HCT116 (cell line): ENCODE data around the gene SIDT1. TPM values are rescaled to one million over a fixed set of nuclear protein-coding genes. Genes with fewer than 3 reads are reported as not detected.

Experiments
- ATAC-seq: fragments of 200-7000 bp; cut with Tn5 transposase; 2 replicates; pipeline ENCODE4 v1.9.1; 2020; ENCODE audit warnings: mild to moderate bottlenecking, moderate library complexity
- BruUV-seq: library from RNA; stranded (reverse); fragments of 400-500 nt; replicated peaks from 2 replicates; lab custom pipeline; 2021; lab: Mats Ljungman, UMichigan
- CTCF ChIA-PET: fragments of 300-600 bp; sonication (Branson Sonifier 250); formaldehyde crosslinking; loops from one replicate; lab custom pipeline; 2021; ENCODE audit warnings: antibody characterized with exemption; lab: Charles Lee
- POLR2A ChIA-PET: fragments of 300-600, 350-600 bp; sonication (Branson Sonifier 250); formaldehyde crosslinking; loops from one replicate; lab custom pipeline; 2021; ENCODE audit warnings: antibody characterized with exemption; lab: Charles Lee
- RAD21 ChIA-PET, 2 experiments: fragments of 300-600 bp; sonication (Branson Sonifier 250); formaldehyde crosslinking; loops; one replicate each; lab custom pipeline; 2023; ENCODE audit warnings: low total read pairs in 2 of 2; ENCODE audit not compliant: uncharacterized antibody in 2 of 2, unreplicated experiment in 2 of 2, low non-redundant PET in 1 of 2; lab: Charles Lee
- DNase-seq: peaks from one replicate; pipeline ENCODE4 v3.0.0-alpha.2; 2010; ENCODE audit warnings: low read depth, low spot score
- H2AFZ ChIP-seq: fragments of 200-600 bp; shearing (Covaris generic), sonication (generic); 2 replicates; pipeline ENCODE4 v1.6.1; 2017; ENCODE audit warnings: low read depth, mixed run types, mixed read lengths, antibody characterized with exemption, low read length; ENCODE audit not compliant: poor library complexity, severe bottlenecking
- H3K27ac ChIP-seq: 2 replicates; pipeline ENCODE4 v1.5.1; 2012; ENCODE audit warnings: low read depth, low read length
- H3K27me3 ChIP-seq: fragments of 200-600 bp; sonication (generic); 2 replicates; pipeline ENCODE4 v1.6.1; 2016; ENCODE audit warnings: mixed run types, low read length, mixed read lengths; ENCODE audit not compliant: insufficient read depth
- H3K36me3 ChIP-seq, 2 experiments: fragments of 200-500 bp in 1 of 2; fragments of 200-600 bp in 1 of 2; sonication (Bioruptor generic) in 1 of 2; sonication (generic) in 1 of 2; 2 replicates each; pipeline versions ENCODE4 v1.5.1 to v1.6.1; 2014 to 2016; ENCODE audit warnings: low read length in 2 of 2, inconsistent platforms in 1 of 2, mixed read lengths in 1 of 2, mixed run types in 1 of 2; ENCODE audit not compliant: insufficient read depth in 2 of 2, control insufficient read depth in 1 of 2
- H3K4me1 ChIP-seq, 2 experiments: fragments of 200-600 bp in 1 of 2; sonication (generic) in 1 of 2; 2 replicates each; pipeline versions ENCODE4 v1.5.1 to v1.6.1; 2012 to 2017; ENCODE audit warnings: low read length in 2 of 2, inconsistent platforms in 1 of 2, mild to moderate bottlenecking in 1 of 2, mixed read lengths in 1 of 2, mixed run types in 1 of 2, moderate library complexity in 1 of 2; ENCODE audit not compliant: insufficient read depth in 2 of 2, control insufficient read depth in 1 of 2
- H3K4me2 ChIP-seq: fragments of 200-600 bp; sonication (generic); 2 replicates; pipeline ENCODE4 v1.6.1; 2017; ENCODE audit warnings: mixed run types, low read length, mixed read lengths
- H3K4me3 ChIP-seq, 2 experiments: fragments of 200-600 bp in 1 of 2; sonication (generic) in 1 of 2; replicated peaks in 1 of 2; 2 replicates each; pipeline ENCODE4 v1.5.1; 2011 to 2016; ENCODE audit warnings: low read length in 2 of 2, control low read depth in 1 of 2, low read depth in 1 of 2, mild to moderate bottlenecking in 1 of 2, mixed read lengths in 1 of 2, mixed run types in 1 of 2
- H3K79me2 ChIP-seq: fragments of 200-600 bp; sonication (generic); 2 replicates; pipeline ENCODE4 v1.6.1; 2017; ENCODE audit warnings: mild to moderate bottlenecking, mixed run types, low read length, moderate library complexity, mixed read lengths; ENCODE audit not compliant: insufficient read depth
- H3K9ac ChIP-seq: fragments of 200-600 bp; sonication (generic); 2 replicates; pipeline ENCODE4 v1.6.1; 2016; ENCODE audit warnings: low read length, mixed read lengths
- H3K9me2 ChIP-seq: fragments of 200-600 bp; sonication (generic), shearing (Covaris generic); 2 replicates; pipeline ENCODE4 v1.6.1; 2017; ENCODE audit warnings: mixed run types, mild to moderate bottlenecking, moderate library complexity; ENCODE audit not compliant: insufficient read depth
- H3K9me3 ChIP-seq, 2 experiments: fragments of 200-500 bp in 1 of 2; fragments of 200-600 bp in 1 of 2; sonication (Bioruptor generic) in 1 of 2; sonication (generic) in 1 of 2; 2 replicates each; pipeline ENCODE4 v1.6.1; 2014 to 2017; ENCODE audit warnings: low read length in 2 of 2, mixed read lengths in 2 of 2, inconsistent platforms in 1 of 2, low read depth in 1 of 2, mild to moderate bottlenecking in 1 of 2, mixed run types in 1 of 2, moderate library complexity in 1 of 2; ENCODE audit not compliant: control insufficient read depth in 1 of 2, insufficient read depth in 1 of 2
- H4K20me1 ChIP-seq: fragments of 200-600 bp; sonication (generic), shearing (Covaris generic); 2 replicates; pipeline ENCODE4 v1.6.1; 2017; ENCODE audit warnings: mixed run types, mild to moderate bottlenecking, moderate library complexity; ENCODE audit not compliant: insufficient read depth
- CBX3 ChIP-seq: IDR thresholded peaks from 2 replicates; pipeline ENCODE4 v1.6.1; 2012; ENCODE audit warnings: low read depth
- EGR1 ChIP-seq: IDR thresholded peaks from 2 replicates; pipeline ENCODE4 v1.6.1; 2012; ENCODE audit warnings: low read depth
- ELF1 ChIP-seq: IDR thresholded peaks from 2 replicates; pipeline ENCODE4 v1.6.1; 2012; ENCODE audit warnings: low read depth, borderline replicate concordance
- EZH2 ChIP-seq: fragments of 200-600 bp; sonication (generic); IDR thresholded peaks from 2 replicates; pipeline ENCODE4 v1.6.1; 2017; ENCODE audit warnings: antibody characterized with exemption, mixed run types
- EZH2phosphoT487 ChIP-seq: fragments of 200-600 bp; IDR thresholded peaks from 2 replicates; pipeline ENCODE4 v1.6.1; 2018; ENCODE audit warnings: antibody characterized with exemption, borderline replicate concordance
- POLR2A ChIP-seq: IDR thresholded peaks from 2 replicates; pipeline ENCODE4 v1.7.0; 2011; ENCODE audit warnings: borderline replicate concordance; ENCODE audit not compliant: insufficient read depth, insufficient read length; ENCODE audit errors: extremely low read depth
- POLR2AphosphoS5 ChIP-seq: IDR thresholded peaks from 2 replicates; pipeline ENCODE4 v1.6.1; 2011; ENCODE audit warnings: mild to moderate bottlenecking, low read depth, low read length, moderate library complexity
- SP1 ChIP-seq: IDR thresholded peaks from 2 replicates; pipeline ENCODE4 v1.6.1; 2012; ENCODE audit warnings: low read depth
- TCF7L2 ChIP-seq: IDR thresholded peaks from 2 replicates; pipeline ENCODE4 v1.7.0; 2011; ENCODE audit warnings: borderline replicate concordance, inconsistent platforms; ENCODE audit not compliant: insufficient read depth, insufficient read length; ENCODE audit errors: extremely low read depth
- ZFX ChIP-seq: fragments of 450-650 bp; IDR thresholded peaks from 2 replicates; pipeline ENCODE4 v1.6.1; 2017
- ZNF274 ChIP-seq: fragments of 200-500 bp; sonication (Bioruptor generic); IDR thresholded peaks from 2 replicates; pipeline ENCODE4 v1.6.1; 2014; ENCODE audit warnings: mild to moderate bottlenecking, low read depth, low read length, inconsistent platforms
- intact Hi-C: fragments of 100-400 bp; cut with micrococcal nuclease; formaldehyde crosslinking; loops from 2 replicates; pipeline ENCODE4 v1.10.0; 2022
- total RNA-seq: library from RNA; stranded (reverse); gene quantifications from one replicate; pipeline ENCODE4 v1.2.1, GENCODE V29; 2021; ENCODE audit not compliant: unreplicated experiment
- TF ChIP-seq, protein P1 (sequence below): IDR thresholded peaks from 2 replicates; pipeline ENCODE4 v1.6.1; 2011; ENCODE audit warnings: mild to moderate bottlenecking, low read length, moderate library complexity; ENCODE audit not compliant: insufficient replicate concordance; ENCODE audit errors: extremely low read depth
- TF ChIP-seq, protein P2 (sequence below): IDR thresholded peaks from 2 replicates; pipeline ENCODE4 v1.6.1; 2012
- TF ChIP-seq, protein P3 (sequence below): IDR thresholded peaks from 2 replicates; pipeline ENCODE4 v1.6.1; 2012; ENCODE audit warnings: low read depth
- TF ChIP-seq, protein P4 (sequence below): IDR thresholded peaks from 2 replicates; pipeline ENCODE4 v1.6.1; 2012

SIDT1 gene
- total RNA-seq, 1 experiment from 2014 or later: not detected

DNA sequence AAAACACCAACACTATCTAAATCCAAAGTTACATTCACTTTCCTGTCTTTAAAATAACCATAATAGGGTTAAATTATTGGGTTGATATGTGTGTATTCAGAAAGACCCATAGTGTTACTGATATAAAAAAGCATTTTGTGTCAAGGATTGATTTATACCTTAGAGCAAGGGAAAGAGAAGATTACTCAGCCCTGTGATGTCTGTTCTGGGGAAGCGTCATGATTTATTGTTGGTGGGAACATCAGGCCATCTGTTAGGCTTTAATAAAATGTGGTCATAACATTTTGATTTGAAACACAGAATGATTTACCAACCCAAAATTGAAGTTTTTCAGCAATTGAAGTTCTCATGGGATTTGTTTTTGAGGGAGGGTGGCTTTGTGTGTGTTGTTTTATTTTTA lies 33.2 kb downstream of the SIDT1 start:
- H3K9ac ChIP-seq: no peak overlapping the region
- H3K9me2 ChIP-seq: no peaks in the 10 kb centered on the region
- no peaks in the 10 kb centered on the region for H4K20me1 ChIP-seq
- no peaks in the 10 kb centered on the region for H3K27me3 ChIP-seq
- intact Hi-C loops: no loop called here
- RAD21 ChIA-PET: no interaction called here
- TF ChIP-seq EZH2phosphoT487: no peak
- TF ChIP-seq, protein P1, sequence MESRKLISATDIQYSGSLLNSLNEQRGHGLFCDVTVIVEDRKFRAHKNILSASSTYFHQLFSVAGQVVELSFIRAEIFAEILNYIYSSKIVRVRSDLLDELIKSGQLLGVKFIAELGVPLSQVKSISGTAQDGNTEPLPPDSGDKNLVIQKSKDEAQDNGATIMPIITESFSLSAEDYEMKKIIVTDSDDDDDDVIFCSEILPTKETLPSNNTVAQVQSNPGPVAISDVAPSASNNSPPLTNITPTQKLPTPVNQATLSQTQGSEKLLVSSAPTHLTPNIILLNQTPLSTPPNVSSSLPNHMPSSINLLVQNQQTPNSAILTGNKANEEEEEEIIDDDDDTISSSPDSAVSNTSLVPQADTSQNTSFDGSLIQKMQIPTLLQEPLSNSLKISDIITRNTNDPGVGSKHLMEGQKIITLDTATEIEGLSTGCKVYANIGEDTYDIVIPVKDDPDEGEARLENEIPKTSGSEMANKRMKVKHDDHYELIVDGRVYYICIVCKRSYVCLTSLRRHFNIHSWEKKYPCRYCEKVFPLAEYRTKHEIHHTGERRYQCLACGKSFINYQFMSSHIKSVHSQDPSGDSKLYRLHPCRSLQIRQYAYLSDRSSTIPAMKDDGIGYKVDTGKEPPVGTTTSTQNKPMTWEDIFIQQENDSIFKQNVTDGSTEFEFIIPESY: no peak
- TF ChIP-seq, all 23 proteins: peak for 0
- Histone ChIP-seq H3K79me2 (no peaks in the 10 kb centered on the region), H2AFZ (no peak overlapping the region), H3K4me3 (no peak overlapping the region), H3K4me1 (no peaks in the 10 kb centered on the region), H3K9me3 (no peaks in the 10 kb centered on the region), H3K4me2 (no peak overlapping the region), H3K27ac (no peak overlapping the region), H3K36me3 (no peaks in the 10 kb centered on the region)
- POLR2A ChIA-PET: no interaction called here
- CTCF ChIA-PET: no interaction called here
- BruUV-seq: no TSS peak
- DNase-seq (no peak), ATAC-seq (no peak)

DNA sequence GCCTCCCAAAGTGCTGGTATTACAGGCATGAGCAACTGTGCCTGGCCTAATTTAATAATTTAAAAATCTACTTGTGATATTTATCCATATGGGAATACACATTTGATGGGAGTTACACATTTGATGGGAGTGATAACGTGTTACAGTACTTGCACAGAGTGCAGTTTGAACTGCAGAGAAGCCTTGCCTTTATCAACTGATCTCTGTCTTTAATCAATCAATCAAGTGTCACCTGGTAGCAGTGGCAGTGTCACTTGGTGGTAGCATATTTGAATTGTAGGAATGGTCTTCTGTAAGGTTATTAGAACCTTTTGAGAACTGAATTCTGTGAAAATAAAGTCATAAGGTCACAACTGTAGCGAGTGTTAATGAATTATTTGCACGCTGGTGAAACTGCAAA lies 37.8 kb downstream of the SIDT1 start:
- H3K36me3 ChIP-seq: no peaks in the 10 kb centered on the region
- no peak overlapping the region for H3K4me2 ChIP-seq
- H3K27me3 ChIP-seq: no peaks in the 10 kb centered on the region
- no peak overlapping the region for H3K4me3 ChIP-seq
- no peak overlapping the region for H3K9ac ChIP-seq
- BruUV-seq: no TSS peak
- H3K9me3 ChIP-seq: no peaks in the 10 kb centered on the region
- H3K27ac ChIP-seq: no peak overlapping the region
- ATAC-seq (no peak), DNase-seq (no peak)
- H2AFZ ChIP-seq: no peak overlapping the region
- H4K20me1 ChIP-seq: no peaks in the 10 kb centered on the region
- H3K79me2 ChIP-seq: no peaks in the 10 kb centered on the region
- POLR2A ChIA-PET: no interaction called here
- RAD21 ChIA-PET: no interaction called here
- H3K4me1 ChIP-seq: no peaks in the 10 kb centered on the region
- intact Hi-C loops: no loop called here
- CTCF ChIA-PET: no interaction called here
- H3K9me2 ChIP-seq: no peaks in the 10 kb centered on the region
- TF ChIP-seq ELF1 (no peak), ZFX (no peak), ZNF274 (no peak), EGR1 (no peak), EZH2 (no peak), POLR2AphosphoS5 (no peak), TCF7L2 (no peak), CBX3 (no peak), SP1 (no peak), POLR2A (no peak), EZH2phosphoT487 (no peak)
- TF ChIP-seq, protein P2, sequence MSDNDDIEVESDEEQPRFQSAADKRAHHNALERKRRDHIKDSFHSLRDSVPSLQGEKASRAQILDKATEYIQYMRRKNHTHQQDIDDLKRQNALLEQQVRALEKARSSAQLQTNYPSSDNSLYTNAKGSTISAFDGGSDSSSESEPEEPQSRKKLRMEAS: no peak
- TF ChIP-seq, protein P3, sequence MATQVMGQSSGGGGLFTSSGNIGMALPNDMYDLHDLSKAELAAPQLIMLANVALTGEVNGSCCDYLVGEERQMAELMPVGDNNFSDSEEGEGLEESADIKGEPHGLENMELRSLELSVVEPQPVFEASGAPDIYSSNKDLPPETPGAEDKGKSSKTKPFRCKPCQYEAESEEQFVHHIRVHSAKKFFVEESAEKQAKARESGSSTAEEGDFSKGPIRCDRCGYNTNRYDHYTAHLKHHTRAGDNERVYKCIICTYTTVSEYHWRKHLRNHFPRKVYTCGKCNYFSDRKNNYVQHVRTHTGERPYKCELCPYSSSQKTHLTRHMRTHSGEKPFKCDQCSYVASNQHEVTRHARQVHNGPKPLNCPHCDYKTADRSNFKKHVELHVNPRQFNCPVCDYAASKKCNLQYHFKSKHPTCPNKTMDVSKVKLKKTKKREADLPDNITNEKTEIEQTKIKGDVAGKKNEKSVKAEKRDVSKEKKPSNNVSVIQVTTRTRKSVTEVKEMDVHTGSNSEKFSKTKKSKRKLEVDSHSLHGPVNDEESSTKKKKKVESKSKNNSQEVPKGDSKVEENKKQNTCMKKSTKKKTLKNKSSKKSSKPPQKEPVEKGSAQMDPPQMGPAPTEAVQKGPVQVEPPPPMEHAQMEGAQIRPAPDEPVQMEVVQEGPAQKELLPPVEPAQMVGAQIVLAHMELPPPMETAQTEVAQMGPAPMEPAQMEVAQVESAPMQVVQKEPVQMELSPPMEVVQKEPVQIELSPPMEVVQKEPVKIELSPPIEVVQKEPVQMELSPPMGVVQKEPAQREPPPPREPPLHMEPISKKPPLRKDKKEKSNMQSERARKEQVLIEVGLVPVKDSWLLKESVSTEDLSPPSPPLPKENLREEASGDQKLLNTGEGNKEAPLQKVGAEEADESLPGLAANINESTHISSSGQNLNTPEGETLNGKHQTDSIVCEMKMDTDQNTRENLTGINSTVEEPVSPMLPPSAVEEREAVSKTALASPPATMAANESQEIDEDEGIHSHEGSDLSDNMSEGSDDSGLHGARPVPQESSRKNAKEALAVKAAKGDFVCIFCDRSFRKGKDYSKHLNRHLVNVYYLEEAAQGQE: no peak
- TF ChIP-seq, protein P4, sequence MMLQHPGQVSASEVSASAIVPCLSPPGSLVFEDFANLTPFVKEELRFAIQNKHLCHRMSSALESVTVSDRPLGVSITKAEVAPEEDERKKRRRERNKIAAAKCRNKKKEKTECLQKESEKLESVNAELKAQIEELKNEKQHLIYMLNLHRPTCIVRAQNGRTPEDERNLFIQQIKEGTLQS: no peak
